DMS114 treated with DMSO at 0.1 percent for 48 hours (cell line): ENCODE measurements around the gene LSS.
"Not testable (repeated sequence)": the region's sequence is repeated elsewhere in the genome, so short reads cannot be mapped to it uniquely, and the experiment has no call there.

Experiments
- DNase-seq: peaks from one replicate; lab custom pipeline; 2025; ENCODE audit not compliant: unreplicated experiment; lab: John Stamatoyannopoulos, UW

The LSS gene

GRCh38 chr21:46154955-46155513 is 73.5 kb downstream of the LSS start:
- no peak for DNase-seq

- no peak for DNase-seq
Observed at GRCh38 chr21:46154155-46154954, 74.2 kb downstream of the LSS start.

GRCh38 chr21:46153247-46154154 is 75.1 kb downstream of the LSS start:
- DNase-seq = no peak

- DNase-seq = no peak
Observed at GRCh38 chr21:46152927-46153246, 75.7 kb downstream of the LSS start.

- no peak for DNase-seq
Observed at GRCh38 chr21:46151989-46152926, 76.3 kb downstream of the LSS start.

GRCh38 chr21:46151261-46151988 is 77.1 kb downstream of the LSS start:
- DNase-seq = no peak

GRCh38 chr21:46150491-46151121 is 78.0 kb downstream of the LSS start:
- DNase-seq = no peak

- no peak for DNase-seq
Observed at GRCh38 chr21:46150073-46150472, 78.5 kb downstream of the LSS start.

GRCh38 chr21:46149205-46149901 is 79.2 kb downstream of the LSS start:
- no peak for DNase-seq

- DNase-seq = no peak
Observed at GRCh38 chr21:46148106-46148505, 80.5 kb downstream of the LSS start.

GRCh38 chr21:46147429-46147828 is 81.1 kb downstream of the LSS start:
- not testable (repeated sequence) for DNase-seq

GRCh38 chr21:46146856-46147255 is 81.7 kb downstream of the LSS start:
- DNase-seq = no peak

GRCh38 chr21:46145840-46146691 is 82.5 kb downstream of the LSS start:
- no peak for DNase-seq

- no peak for DNase-seq
Observed at GRCh38 chr21:46145159-46145839, 83.3 kb downstream of the LSS start.

GRCh38 chr21:46144464-46145070 is 84.0 kb downstream of the LSS start:
- no peak for DNase-seq

- no peak for DNase-seq
Observed at GRCh38 chr21:46142582-46143473, 85.7 kb downstream of the LSS start.
